Measurements from ENCODE around the gene SETD1A. TPM values are rescaled to one million over a fixed set of nuclear protein-coding genes. Genes with fewer than 3 reads are reported as not detected.

The SETD1A gene
- total RNA-seq, 3 donors from 2014 or later = 13.4 to 24.7 (median 13.7) TPM

- ATAC-seq = peak; percentile 96
- intact Hi-C loops (cut with DNase I, micrococcal nuclease) = no loop called here
- TF ChIP-seq, protein P1, sequence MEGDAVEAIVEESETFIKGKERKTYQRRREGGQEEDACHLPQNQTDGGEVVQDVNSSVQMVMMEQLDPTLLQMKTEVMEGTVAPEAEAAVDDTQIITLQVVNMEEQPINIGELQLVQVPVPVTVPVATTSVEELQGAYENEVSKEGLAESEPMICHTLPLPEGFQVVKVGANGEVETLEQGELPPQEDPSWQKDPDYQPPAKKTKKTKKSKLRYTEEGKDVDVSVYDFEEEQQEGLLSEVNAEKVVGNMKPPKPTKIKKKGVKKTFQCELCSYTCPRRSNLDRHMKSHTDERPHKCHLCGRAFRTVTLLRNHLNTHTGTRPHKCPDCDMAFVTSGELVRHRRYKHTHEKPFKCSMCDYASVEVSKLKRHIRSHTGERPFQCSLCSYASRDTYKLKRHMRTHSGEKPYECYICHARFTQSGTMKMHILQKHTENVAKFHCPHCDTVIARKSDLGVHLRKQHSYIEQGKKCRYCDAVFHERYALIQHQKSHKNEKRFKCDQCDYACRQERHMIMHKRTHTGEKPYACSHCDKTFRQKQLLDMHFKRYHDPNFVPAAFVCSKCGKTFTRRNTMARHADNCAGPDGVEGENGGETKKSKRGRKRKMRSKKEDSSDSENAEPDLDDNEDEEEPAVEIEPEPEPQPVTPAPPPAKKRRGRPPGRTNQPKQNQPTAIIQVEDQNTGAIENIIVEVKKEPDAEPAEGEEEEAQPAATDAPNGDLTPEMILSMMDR (IDR thresholded peaks at IDR 0.05) = no peak
- Histone ChIP-seq H3K9me3 (no peaks in the 10 kb centered on the region), H3K4me1 (ENCODE audit: low read depth) (peaks cover 3% of the 10 kb centered on the region), H3K36me3 (ENCODE audit: low read depth) (no peaks in the 10 kb centered on the region), H3K4me3 (no peak overlapping the region)
- DNase-seq = peak; percentile 89 to 92 (median 90)
Measured at GRCh38 chr16:30996985-30997724, 39.6 kb downstream of the SETD1A start.

GRCh38 chr16:30997725-30998711 is 40.5 kb downstream of the SETD1A start:
- H3K36me3 ChIP-seq (ENCODE audit: low read depth) = no peaks in the 10 kb centered on the region
- intact Hi-C loops (cut with DNase I, micrococcal nuclease) = no loop called here
- no peak overlapping the region for H3K4me3 ChIP-seq
- no peaks in the 10 kb centered on the region for H3K9me3 ChIP-seq
- H3K4me1 ChIP-seq (ENCODE audit: low read depth) = peaks cover 3% of the 10 kb centered on the region
- no peak for DNase-seq
- TF ChIP-seq, protein P1 (IDR thresholded peaks at IDR 0.05) = no peak
- no peak for ATAC-seq

GRCh38 chr16:30998852-30999761 is 41.6 kb downstream of the SETD1A start:
- Histone ChIP-seq H3K36me3 (ENCODE audit: low read depth) (no peaks in the 10 kb centered on the region), H3K4me1 (ENCODE audit: low read depth) (peaks cover 3% of the 10 kb centered on the region), H3K9me3 (no peaks in the 10 kb centered on the region), H3K4me3 (no peak overlapping the region)
- intact Hi-C loops (cut with DNase I, micrococcal nuclease) = no loop called here
- TF ChIP-seq, protein P1 (IDR thresholded peaks at IDR 0.05) = no peak
- DNase-seq (no peak), ATAC-seq (no peak)

DNA sequence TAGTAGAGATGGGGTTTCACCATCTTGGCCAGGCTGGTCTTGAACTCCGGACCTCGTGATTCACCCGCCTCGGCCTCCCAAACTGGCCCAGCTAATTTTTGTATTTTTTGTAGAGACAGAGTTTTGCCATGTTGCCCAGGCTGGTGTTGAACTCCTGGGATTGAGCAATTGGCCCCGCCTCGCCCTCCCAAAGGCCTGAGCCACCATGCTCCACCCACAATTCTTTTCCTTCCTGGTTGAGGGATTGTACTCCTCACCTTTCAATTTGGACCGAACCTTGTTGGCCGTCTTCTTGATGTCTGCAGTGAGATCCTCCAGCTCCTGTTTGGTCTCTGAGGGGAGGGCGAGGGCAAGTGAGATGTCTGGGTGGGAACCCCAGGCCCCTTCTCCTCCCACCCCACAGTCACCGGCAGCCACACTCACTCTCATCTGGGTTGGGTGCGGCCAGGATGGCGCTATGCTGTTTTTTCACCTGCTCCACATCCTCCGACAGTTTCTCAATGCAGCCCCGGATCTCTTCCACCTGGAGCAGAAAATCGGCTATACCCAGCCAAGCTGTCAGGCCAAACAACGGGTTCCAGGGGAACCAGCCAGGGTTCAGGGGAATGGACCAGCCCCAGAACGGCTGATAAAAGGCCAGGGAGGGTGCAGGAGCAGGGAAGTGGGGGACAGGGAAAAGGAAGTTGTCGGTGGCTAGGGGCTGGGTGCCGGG is 43.3 kb downstream of the SETD1A start:
- intact Hi-C loops (cut with DNase I, micrococcal nuclease) = no loop called here
- Histone ChIP-seq H3K4me3 (no peak overlapping the region), H3K36me3 (ENCODE audit: low read depth) (no peaks in the 10 kb centered on the region), H3K9me3 (no peaks in the 10 kb centered on the region), H3K4me1 (ENCODE audit: low read depth) (peaks cover 3% of the 10 kb centered on the region)
- DNase-seq = no peak
- ATAC-seq = no peak
- TF ChIP-seq, protein P1 (IDR thresholded peaks at IDR 0.05) = no peak
